ENCODE results near the gene MCM9.
"Not testable (repeated sequence)": the region's sequence is repeated elsewhere in the genome, so short reads cannot be mapped to it uniquely, and the experiment has no call there.

MCM9 gene

DNA sequence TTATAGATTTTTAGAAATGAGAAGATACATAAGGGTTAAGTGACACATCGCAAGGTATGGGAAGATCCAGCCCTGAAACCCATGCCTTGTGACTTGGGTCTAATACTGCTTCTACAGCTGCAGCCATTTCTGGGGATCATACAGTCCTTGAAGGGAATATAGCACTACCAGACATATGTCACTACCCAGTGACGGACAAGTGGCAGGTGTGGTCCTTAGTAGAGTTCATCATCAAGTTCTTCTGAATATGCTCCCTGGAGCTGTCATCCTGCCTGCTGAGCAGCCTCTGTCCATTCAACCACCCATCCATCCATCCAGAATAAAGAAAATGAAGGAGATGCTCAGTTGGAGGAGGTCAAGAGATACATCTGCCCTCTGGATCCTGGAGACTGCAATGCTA is 159.6 kb downstream of the MCM9 start:
- DNase-seq (ENCODE audit: extremely low read depth in 1 of 2, low read depth in 1 of 2): no peak

- DNase-seq (ENCODE audit: extremely low read depth in 1 of 2, low read depth in 1 of 2): no peak
Measured at GRCh38 chr6:118774581-118774980, 160.4 kb downstream of the MCM9 start.

DNA sequence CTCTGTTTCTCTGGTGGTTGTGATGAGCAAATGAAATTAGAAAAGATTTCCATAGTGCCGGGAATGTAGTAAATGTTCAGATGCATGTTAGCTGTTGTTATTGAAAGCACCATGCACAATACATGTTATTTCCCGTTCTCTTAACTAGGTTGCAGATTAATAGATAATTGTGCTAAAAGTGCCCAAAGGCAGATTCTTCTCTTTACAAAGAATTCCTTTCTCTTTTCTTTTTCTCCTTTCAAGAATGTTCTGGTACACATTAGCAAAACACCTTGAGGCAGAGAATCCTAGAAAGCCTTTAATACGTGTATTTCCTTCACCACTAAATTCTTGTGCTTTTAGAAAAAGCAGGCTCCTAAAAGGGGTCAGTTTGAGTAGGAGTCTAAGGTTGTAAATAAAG is 162.1 kb downstream of the MCM9 start:
- DNase-seq (ENCODE audit: extremely low read depth in 1 of 2, low read depth in 1 of 2): no peak

DNA sequence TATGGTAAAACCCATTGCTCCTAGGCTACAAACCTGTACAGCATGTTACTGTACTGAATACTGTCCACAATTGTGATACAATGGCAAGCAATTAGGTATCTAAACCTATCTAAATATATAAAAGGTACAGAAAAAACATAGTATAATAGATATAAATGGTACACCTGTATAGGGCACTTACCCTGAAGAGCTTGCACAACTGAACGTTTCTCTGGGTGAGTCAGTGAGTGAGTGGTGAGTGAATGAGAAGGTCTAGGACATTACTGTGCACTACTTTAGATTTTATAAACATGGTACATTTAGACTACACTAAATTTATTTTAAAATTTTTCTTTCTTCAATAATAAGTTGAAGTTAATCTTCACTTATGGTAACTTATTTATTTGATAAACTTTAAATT is 163.7 kb downstream of the MCM9 start:
- no peak for DNase-seq (ENCODE audit: extremely low read depth in 1 of 2, low read depth in 1 of 2)

GRCh38 chr6:118770835-118771234 is 164.1 kb downstream of the MCM9 start:
- no peak for DNase-seq (ENCODE audit: extremely low read depth in 1 of 2, low read depth in 1 of 2)

DNA sequence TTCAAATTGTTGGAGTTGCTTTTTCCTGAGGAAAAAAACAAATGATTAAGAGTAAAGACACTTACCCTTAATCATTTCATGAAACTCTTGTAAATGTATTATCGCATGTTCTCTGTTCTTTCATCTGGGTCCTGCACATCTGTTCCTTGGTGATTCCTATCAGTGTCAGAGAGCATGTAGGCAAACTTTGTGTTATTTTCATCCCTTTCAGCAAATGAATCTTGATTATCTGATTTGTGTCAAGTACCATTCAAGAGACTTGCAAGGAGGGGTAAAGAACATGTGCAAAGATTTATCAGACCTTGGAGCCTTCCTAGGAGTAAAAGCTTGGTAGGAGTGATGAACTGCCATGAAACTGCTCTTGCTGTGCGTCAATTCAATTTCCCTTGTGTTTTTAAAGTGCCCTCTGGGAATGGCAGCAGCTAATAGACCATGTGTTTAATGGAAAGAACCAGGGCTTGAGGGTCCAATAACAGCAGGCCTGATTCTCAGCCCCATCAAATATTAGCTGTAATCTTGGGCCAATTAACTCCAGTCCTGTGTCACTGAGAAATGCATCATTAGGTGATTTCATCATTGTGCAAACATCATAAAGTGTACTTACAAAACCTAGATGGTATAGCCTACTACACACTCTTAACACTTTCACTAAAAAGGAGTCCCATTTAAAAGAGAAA is 164.7 kb downstream of the MCM9 start:
- DNase-seq (ENCODE audit: extremely low read depth in 1 of 2, low read depth in 1 of 2): no peak

DNA sequence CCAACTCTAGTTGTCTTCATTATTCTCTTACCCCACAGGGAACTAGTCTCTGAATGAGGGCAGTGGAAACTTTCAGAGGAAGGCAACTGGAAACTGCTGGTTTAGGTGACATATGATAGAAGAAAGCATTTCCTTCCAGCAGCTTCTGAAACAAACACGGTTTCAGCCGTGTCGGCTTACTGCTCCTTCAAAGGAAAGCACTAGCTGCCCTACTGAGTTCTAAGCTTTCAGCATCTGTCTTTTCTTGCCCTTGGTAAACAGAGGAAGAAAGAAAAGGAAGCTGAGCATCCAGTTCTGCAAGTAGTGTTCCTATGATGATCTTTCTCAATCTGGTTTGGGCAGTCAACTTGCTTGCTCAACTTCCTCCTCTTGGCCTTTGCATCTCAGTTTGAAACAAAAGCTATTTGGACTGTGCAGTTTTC is 166.0 kb downstream of the MCM9 start:
- no peak for DNase-seq (ENCODE audit: extremely low read depth in 1 of 2, low read depth in 1 of 2)

GRCh38 chr6:118768441-118768840 is 166.5 kb downstream of the MCM9 start:
- DNase-seq (ENCODE audit: extremely low read depth in 1 of 2, low read depth in 1 of 2): no peak

DNA sequence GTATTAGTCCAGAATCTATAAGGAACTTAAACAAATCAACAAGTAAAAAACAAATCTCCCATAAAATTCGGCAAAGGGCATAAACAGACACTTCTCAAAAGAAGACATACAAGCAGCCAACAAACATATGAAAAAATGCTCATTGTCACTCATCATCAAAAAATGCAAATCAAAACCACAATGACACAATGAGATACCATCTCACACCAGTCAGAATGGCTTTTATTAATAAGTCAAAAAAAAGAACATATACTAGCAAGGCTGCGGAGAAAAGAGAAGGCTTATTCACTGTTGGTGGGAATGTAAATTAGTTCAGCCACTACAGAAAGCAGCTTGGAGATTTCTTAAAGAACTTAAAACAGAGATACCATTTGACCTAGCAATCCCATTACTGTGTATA is 169.6 kb downstream of the MCM9 start:
- not testable (repeated sequence) for DNase-seq (ENCODE audit: extremely low read depth in 1 of 2, low read depth in 1 of 2)

DNA sequence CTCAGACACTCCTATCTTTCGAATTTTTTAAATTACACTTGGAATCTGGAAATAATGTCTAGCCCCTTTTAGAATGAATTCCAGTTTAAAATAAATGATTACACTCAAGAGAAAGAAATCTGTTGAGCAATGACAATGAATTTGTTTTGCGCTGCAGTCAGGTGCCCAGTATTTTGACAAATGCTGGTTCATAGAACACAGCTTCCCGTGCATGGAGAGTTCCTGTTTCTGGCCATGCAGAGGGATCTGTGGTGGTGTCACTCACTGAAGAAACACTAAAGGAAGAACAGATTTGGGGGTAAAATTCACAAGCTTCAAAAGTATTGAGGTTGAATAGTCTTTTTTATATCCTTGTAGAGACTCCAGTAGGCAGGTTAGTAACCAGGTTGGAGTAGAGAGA is 170.2 kb downstream of the MCM9 start:
- DNase-seq (ENCODE audit: extremely low read depth in 1 of 2, low read depth in 1 of 2): no peak
